NCI-H510A (cell line): ENCODE results near the gene FIBCD1.
"Not testable (repeated sequence)": the region's sequence is repeated elsewhere in the genome, so short reads cannot be mapped to it uniquely, and the experiment has no call there.

Experiments
- DNase-seq: peaks from one replicate; lab custom pipeline; 2025; lab: John Stamatoyannopoulos, UW

FIBCD1 gene

DNA sequence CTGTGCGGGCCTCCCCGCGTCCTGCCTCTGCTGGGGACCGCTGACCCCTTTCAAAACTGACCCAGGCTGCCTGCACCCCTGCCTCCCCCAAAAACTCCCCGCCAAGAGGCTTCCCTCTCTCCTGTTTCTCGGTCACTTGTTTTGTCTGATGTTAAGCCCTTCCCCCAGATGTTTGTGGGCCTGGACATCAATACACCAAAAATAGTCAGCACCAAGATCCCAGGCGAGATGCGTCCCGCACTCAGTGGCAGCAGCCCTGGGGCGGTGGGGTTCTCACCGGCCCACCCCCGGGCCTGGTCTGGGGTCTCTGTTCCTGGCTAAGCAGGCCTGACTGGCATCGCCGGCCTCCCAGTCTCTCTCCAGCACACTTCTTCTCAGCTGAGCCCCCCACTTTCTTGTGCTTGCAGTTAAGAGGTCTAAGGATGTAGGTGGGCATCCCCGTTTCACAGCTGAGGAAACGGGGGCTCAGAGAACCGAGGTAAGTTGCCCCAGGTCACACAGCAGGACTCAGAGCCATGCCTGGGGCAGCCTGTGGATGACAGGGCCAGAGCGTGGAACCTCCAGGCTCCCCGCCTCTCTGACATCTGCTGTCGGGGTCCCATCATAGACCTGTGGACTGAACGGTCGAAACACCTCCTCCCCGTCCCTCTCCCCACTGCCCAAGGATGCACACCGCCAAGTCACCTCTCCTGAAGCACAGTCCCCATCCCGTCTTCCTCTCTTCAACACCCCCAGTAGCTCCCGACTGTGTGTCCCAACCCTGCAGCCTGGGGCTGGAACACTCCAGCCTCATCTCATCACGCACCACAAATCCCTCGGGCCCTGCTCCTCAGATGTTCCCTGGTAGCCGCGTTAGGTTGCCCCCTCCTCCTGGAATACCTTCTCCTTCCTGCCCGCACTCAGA is 16.8 kb downstream of the FIBCD1 start:
- no peak for DNase-seq

DNA sequence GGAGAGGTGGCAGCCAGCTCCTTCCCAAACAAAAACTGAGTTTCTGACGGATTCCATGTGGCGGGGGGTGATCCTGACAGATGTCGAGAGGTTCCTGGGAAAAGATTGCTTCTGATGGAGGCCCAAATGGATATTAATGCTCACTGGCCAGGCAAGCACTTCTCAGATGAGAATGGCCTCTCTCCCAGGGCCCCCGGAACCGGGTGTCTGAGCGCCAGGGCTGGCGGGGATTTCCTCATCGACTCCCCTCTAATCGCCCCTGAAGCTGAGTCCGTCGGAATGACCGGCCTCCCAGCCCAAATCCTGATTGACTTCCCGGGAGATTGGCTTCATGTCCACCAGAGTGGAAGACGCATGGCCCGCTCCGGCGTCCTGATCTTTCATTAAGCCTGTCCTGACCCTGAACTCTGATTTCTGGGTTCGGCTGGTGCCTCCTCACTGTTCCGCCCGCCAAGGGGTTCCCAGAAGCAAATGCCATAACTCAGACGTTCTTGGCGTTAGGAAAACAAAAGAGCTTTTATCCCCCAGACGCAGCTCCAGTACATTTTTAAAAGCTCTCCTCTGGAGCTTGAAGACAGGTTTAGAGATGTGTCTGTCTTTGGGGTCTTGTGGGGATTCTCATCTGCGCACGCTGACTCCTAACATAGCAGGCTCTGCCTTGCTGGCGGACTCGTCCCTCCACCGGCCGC is 17.6 kb downstream of the FIBCD1 start:
- DNase-seq = no peak

DNA sequence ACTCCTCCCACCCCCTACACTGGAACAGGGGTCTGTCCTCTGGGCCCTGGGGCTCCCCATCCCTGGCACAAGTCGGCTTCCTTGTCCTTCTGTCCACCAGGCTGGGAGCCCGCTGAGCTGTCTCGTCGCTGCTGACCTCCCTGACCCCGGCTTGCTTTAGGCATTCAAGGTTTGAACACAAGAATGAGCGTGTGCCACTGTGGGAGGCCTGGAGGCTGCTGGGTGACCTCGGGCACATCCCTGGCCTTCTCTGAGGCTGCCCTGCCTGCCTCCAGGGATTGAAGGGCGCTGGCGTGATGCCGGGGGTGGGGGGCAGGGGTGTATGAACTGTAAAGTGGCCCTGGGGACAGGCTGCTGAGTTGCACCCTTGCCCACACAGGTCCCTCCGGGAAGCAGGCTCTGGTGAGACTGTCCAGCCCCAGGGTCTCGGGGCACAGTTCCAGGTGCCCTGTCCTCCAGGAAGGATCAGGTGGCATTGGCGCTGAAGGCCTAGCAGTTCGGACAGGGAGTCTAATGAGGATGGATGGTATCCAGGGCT is 18.2 kb downstream of the FIBCD1 start:
- DNase-seq = no peak

DNA sequence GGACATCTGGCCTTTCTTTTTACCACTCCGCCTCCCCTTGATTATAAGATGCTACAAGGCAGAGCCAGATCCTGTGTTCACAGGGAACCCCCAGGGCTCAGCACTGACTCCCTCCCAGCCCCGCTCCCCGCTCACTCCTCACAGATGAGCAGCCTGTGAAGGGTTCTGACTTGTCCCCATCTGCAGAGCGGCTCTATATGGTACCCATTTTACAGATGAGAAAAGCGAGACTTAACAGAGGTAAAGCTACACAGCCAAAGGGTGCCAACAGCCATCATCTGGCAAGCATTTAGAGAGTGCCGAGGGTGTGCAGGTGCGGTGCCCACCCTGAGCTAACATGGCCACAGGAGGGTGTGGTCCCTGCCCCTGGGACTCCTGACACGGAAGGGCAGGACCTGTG is 18.8 kb downstream of the FIBCD1 start:
- DNase-seq = no peak

DNA sequence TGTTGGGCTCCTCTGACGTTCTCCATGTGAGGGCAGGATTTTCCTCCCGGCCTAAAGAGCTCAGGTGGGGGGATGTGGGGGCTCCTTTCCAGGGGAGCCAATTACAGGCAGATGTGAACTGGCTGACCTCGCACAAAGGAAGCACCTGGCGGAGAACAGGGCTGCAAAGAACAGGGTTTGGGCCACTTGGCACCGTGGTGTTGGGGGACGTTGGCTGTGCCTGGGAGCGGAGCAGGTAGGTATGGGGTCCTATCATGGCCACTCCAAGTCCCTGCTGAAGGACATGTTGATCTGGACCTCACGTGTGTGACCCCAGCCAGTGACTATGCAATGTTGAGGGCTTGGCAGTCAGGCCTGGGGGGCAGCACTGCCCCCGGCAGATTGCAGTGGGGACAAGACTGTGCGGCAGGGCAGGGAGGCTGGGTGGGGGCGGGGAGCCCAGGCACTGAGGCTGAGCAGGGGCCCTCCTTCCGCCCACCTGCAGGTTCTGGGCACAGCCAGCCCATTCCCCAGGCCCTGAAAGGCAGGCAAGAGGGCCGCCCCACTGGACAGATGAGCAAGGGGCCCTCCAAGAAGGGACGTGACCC is 19.4 kb downstream of the FIBCD1 start:
- DNase-seq = no peak

DNA sequence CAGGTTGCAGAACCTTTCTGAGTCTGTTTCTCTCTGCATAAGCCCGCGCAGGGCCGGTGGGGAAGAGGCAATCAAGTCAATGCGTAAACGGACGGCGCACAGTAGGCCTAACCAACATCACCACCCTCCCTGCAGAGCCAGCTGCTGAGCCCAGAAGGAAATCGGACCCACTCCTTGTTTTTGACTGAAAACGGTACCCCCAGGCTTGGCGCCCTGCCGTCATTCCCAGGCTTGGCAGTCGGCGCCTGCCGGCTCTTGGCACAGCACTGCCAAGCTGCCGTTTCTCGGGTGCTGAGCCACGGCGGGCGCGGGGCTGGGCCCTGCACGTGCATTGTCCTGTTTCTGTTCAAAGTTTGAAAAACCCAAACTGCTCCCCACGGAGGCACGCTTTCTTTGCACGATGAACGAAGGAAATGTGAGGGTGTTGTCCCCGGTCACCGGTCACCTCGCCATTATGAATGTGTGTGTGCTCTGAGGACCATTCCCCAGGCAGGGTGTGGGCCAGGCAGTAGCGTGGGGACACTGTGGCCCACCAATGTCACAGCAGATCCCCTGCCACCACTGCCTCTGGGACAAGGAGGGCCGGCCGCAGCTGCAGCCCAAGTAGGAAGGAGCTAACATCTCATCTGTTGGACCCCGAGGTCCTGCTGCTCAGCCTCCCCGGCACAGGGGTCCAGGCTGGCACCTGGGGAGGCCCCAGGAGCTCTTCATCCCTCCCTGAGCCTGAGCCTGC is 20.1 kb downstream of the FIBCD1 start:
- DNase-seq = no peak

DNA sequence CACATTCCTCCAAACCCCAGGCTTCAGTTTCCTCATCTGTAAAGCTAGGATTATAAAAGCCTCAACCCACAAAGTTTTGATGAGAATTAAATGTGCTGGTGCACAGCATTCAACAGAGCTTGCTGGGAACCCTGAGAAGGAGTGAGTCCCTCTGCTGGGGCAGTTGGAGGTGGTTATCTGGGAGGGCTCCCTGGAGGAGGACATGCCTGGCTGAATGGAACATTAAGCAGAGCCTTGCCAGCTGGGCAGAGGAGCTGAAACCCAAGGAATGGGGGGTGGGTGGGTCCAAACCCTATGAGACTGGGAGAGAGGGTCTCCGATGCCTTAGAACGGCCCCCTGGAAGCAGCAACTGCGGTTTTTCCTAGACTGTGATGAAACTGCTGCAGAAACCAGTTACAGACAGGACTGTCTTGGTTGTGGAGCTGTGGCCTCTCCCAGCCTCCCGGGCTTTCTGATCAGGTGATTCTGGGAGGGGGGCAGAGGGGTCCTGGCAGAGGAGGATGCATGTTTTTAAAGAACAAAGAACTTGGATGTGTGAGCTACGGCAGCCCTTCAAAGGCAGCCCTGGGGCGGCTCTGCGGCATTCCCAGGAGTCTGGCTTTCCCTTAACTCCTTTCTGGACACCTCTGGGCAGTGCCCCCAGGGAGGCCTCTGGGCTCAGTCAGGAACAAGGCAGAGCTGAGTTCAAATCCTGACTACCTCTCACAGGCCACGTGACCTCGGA is 20.8 kb downstream of the FIBCD1 start:
- DNase-seq = no peak

DNA sequence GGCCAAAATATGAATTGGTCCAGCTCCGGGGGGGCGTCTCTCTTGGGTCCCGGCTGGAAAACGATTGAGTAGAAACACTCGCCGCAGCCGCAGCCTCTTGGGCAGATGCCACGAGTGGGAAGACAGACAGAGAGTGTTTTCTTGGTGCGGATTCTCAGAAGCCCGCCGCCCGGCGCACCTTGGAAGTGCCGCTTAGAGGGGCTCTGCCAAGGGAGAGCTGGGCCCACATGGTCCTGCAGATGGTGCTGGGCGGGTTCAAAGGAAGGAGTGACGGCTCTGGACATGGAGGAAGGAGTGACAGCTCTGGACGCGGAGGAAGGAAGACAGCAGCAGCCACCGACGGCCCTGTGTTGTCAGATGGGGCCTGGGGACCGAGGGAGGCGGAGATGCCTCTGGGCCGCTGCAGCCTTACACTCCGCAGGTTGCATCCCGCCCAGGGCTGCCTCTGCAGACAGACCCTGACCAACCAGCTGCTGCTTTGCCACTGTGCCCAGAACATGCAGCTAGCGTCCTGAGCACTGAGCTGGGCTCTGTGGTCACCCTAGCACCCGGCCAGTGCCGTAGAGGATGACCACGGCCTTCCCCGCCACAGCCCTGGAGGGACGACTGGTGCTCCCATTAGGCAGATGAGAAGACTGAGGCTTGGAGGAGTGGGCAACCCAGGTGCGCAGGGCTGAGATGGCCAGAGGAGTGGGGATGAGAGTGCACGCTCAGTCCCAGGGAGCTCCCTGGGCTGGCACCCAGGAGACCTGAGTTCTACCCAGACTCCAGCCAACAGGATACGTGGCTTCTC is 21.7 kb downstream of the FIBCD1 start:
- DNase-seq = no peak

DNA sequence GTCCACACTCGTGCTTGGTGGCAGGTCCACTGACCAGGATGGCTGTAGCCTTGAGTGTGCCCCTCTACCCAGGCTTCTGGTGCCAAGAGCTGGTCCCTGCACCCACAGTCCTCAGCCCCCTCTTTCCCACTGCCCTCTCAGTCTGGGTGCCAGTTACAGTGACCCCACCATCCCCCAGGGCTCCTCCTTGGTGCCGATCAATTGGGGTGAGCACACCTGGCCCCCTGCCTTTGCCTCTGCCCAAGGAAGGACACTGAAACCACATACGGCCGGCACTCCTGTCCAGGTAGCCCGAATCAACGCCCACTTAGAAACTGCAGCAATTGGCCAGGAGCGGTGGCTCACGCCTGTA is 24.0 kb downstream of the FIBCD1 start:
- DNase-seq = no peak

DNA sequence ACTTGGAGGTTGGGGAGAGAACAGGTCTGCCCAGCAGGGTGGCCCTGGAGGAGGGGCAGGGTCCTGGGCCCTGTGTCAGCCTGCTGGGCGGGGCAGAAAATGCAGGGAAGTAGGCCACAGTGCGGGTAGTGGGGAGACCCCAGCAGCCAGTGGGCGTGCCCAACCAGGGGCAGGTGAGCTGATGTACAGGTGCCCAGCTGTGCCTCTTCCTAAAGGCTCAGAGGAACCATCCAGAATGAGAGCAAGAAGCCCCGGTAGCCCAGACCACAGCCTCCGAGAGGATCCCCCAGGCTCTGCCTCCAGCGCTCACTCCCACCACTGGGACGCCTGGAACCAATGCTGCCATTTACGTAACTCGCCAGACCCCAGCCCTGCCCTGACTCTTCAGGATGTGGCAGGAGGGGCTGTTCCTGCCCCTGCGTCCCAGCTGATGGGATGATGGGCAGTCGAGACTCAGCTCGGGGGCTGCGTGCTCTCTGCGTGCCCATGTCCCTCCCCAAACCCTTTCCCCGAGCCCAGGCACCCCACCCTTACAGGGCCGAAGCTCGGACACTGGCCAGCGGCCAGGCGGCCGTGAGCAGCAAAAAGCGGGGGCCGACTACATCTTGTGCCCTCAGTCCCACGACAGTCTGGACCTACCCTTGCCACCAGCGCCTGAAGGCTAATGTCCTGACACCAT is 24.5 kb downstream of the FIBCD1 start:
- no peak for DNase-seq

DNA sequence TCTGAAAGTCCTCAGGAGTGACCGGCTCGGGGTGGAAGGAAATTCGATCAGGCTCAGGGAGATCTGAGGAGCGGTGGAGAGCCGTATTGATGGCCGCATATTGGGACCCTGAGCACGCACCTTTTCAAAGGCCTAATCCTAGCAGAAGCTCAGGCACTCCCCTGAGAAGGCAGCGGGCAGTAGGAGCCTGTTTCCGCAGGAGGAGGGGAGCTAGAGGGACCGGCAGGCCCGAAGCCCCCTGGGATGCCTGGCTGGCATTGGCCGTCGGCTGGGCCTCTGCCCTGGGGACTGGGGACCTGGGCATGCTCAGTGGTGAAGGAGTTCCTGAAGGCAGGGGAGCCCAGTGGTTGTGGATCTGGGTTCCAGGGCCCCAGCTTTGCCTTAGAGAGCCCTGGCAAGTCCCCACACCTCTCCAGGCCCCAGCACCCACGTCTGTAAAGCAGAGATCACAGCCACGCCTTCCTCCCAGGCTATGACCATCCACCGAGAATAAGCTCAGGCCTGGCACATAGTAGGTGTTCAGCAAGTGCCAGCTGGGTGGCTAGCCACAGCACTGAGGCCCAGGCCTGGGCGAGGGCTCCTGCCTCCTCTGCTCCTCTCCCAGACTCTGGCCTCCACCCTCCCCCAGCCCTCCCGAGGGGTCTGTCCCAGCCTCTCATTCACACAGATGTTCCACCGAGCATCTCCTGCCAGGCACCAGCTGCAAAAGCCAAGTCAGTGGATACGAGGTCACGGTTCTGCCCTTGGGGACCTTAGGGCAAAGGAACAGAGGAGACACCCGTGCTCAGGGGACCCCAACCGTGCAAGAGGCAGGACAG is 25.2 kb downstream of the FIBCD1 start:
- DNase-seq = no peak

DNA sequence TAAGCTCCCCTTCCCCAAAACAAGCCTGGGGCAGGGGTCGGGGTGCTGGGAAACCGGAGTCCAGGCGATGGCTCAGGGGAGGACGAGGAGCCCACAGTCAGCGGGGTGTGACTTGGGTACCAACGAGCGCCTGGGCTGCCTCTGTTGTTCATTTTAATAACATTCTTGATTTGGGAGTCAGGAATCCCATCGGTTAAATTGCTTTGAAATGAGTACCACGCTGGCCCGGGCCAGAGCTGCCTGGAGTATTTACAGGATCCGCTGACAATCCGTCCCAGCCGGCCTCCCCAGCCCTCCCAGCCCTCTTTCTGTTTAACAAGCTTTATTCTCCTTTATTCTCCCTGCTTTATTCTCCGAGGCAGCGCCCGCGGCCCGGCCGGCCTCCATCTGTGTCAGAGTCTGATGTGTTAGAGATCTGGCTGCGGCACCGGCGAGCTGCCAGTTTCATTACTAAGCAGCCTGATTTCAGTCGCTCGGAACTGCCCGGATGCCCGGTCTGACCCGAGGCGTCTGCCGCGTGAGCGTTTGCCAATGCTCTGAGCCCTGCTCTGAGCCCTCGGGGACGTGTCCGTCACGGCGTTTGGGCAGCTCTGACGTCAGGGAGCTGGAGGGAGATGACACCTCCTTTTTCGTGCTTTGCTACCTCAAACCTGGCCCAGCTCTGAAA is 26.0 kb downstream of the FIBCD1 start:
- DNase-seq = no peak

DNA sequence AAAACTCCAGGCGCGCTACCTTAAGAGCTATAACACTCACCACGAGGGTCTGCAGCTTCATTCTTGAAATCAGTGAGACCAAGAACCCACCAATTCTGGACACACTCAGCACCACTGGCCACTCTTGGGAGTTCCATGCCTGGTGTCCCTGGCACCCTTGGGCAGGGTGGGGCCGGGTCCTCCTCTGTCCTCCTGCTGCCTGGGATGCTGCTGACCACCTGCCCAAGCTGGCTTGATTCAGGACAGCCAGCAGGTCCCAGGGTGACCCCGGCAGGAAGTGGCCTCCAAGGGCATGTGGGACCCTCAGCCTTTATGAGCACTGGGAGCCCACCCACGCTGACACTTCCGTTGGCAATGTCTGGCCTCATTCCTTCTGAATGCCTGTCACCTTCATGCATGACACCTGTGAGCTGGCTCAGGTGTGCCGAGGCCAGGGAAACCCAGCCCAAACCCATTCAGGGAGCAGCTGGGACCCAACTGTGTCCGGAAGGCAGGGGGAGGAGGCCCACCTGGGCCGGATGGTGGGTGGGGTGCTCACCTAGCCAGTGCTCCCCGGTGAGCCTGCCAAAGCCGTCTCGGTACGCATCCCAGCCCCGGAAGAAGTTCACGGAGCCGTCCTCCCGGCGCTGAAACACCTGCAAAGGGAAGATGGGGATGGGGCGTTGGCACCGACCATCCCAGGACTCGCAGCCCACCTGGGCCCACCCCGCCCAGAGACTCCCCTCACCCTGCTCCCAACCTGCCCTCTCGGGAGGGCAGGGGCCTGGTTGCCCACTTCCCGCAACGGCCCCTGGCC is 27.6 kb downstream of the FIBCD1 start:
- no peak for DNase-seq

DNA sequence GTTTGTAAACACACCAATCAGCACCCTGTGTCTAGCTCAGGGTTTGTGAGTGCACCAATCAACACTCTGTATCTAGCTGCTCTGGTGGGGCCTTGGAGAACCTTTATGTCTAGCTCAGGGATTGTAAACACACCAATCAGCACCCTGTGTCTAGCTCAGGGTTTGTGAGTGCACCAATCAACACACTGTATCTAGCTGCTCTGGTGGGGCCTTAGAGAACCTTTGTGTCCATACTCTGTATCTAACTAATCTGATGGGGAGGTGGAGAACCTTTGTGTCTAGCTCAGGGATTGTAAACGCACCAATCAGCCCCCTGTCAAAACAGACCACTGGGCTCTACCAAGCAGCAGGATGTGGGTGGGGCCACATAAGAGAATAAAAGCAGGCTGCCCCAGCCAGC is 28.4 kb downstream of the FIBCD1 start:
- not testable (repeated sequence) for DNase-seq

DNA sequence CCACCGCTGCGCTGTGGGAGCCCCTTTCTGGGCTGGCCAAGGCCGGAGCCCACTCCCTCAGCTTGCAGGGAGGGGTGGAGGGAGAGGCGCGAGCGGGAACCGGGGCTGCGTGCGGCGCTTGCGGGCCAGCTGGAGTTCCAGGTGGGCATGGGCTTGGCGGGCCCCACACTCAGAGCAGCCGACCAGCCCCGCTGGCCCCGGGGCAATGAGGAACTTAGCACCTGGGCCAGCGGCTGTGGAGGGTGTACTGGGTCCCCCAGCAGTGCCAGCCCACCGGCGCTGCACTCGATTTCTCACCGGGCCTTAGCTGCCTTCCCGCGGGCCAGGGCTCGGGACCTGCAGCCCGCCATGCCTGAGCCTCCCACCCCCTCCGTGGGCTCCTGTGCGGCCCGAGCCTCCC is 29.0 kb downstream of the FIBCD1 start:
- DNase-seq = not testable (repeated sequence)

DNA sequence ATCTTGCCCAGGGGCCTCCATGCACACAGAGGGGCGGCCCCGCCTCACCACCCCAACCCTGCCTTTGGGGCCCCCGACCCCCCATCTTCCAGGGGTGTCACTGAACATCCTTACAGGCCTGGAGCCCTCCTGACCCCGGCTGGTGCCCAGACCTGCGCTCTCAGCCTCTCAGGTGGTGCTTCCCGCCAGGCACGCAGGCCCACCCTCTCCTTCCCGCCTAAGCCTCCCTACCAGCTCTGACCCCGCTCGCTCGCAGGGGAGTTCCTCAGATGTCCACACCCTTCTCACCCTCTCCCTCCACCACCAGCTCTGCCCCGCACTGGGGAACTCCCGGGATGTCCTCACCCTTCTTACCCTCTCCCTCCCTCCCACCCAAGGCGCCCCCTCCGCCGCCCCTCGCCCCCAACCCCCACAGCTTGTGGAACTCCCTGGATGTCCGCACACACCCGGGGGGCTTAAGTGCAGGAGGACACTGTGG is 30.1 kb downstream of the FIBCD1 start:
- no peak for DNase-seq

DNA sequence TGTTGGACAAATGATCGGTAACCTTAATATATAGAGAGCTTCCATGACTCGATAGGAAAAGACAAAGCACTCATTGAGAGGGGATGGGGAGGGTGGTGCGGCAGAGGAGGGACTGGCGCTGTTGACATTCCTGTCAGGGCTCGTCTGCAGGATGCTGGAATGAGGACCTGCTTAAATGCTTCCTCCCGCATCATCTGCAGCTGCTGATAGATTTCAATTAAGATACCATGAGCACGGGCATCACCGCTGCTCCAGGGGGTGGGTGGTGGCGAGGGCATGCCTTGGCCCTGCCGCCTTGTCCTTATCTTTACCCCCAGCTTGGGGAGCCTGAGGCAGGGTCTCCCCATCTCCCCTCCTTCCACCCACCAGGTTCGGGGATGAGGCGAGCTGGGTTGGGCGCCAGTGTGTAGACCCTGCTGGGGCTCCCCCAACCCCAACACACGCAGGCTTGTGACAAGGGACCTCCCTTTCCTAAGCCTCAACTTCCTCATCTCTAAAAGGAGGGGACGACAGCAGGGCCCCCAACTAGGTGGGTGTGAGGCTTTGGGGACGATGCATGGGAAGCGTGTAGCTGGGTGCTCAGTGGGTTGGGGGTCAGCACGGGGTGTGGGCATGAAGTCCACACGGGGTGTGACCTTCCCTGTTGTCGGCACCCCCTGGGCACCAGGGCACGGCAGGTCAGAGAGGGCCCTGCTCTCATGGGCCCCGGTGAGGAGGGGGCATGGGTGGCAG is 30.7 kb downstream of the FIBCD1 start:
- DNase-seq = no peak
